IMR-90 (cell line): ENCODE measurements around the gene SPON1.

Source experiments
- MAZ ChIP-seq: IDR thresholded peaks from 2 replicates; pipeline ENCODE4 v1.6.1; 2012; ENCODE audit warnings: low read depth, mild to moderate bottlenecking, low read length, improper control_type of control experiment, moderate library complexity, borderline replicate concordance
- POLR2A ChIP-seq: IDR thresholded peaks from 2 replicates; pipeline ENCODE4 v1.6.1; 2012; ENCODE audit warnings: mild to moderate bottlenecking, low read depth, low read length

DNA sequence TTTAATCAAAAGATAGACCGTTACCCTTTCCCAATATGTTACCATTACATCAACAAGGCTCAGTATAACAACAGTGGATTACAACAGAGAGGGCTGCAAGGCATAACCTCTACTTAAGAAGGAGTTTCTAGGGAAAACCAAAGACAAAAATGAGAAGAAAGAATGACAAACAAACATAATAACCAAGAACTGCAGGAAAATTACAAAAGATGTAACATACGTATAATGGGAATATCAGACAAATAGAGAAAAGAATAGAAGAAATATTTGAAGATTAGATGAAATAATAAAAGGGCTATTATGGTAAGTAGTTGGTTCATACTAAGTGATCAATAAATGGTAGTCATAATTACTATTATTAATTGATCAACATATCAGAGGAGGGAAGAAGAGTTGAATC lies 39.1 kb downstream of the SPON1 start:
- no peak for TF ChIP-seq POLR2A
- no peak for TF ChIP-seq MAZ
